HUES48 (cell line): ENCODE results near the gene ZCCHC12.
"Not testable (repeated sequence)": the region's sequence is repeated elsewhere in the genome, so short reads cannot be mapped to it uniquely, and the experiment has no call there.

Experiments
- H3K27ac ChIP-seq: one replicate; pipeline ENCODE4 v1.7.0; 2013; ENCODE audit warnings: low read depth, low read length, inconsistent platforms
- H3K27me3 ChIP-seq: 2 replicates; pipeline ENCODE4 v1.6.1; 2013; ENCODE audit warnings: mild to moderate bottlenecking, low read length; ENCODE audit not compliant: control insufficient read depth, insufficient read depth
- H3K36me3 ChIP-seq: 2 replicates; pipeline ENCODE4 v1.6.1; 2013; ENCODE audit warnings: low read length; ENCODE audit not compliant: control insufficient read depth, insufficient read depth
- H3K4me1 ChIP-seq: 2 replicates; pipeline ENCODE4 v1.6.1; 2013; ENCODE audit warnings: mild to moderate bottlenecking, low read length; ENCODE audit not compliant: control insufficient read depth, insufficient read depth
- H3K4me3 ChIP-seq: 2 replicates; pipeline ENCODE4 v1.5.1; 2013; ENCODE audit warnings: mild to moderate bottlenecking, low read depth, low read length
- H3K9ac ChIP-seq: 2 replicates; pipeline ENCODE4 v1.6.1; 2013; ENCODE audit warnings: mild to moderate bottlenecking, low read depth, low read length, moderate library complexity
- H3K9me3 ChIP-seq: 2 replicates; pipeline ENCODE4 v1.6.1; 2013; ENCODE audit warnings: low read length; ENCODE audit not compliant: control insufficient read depth, insufficient read depth

Gene ZCCHC12

DNA sequence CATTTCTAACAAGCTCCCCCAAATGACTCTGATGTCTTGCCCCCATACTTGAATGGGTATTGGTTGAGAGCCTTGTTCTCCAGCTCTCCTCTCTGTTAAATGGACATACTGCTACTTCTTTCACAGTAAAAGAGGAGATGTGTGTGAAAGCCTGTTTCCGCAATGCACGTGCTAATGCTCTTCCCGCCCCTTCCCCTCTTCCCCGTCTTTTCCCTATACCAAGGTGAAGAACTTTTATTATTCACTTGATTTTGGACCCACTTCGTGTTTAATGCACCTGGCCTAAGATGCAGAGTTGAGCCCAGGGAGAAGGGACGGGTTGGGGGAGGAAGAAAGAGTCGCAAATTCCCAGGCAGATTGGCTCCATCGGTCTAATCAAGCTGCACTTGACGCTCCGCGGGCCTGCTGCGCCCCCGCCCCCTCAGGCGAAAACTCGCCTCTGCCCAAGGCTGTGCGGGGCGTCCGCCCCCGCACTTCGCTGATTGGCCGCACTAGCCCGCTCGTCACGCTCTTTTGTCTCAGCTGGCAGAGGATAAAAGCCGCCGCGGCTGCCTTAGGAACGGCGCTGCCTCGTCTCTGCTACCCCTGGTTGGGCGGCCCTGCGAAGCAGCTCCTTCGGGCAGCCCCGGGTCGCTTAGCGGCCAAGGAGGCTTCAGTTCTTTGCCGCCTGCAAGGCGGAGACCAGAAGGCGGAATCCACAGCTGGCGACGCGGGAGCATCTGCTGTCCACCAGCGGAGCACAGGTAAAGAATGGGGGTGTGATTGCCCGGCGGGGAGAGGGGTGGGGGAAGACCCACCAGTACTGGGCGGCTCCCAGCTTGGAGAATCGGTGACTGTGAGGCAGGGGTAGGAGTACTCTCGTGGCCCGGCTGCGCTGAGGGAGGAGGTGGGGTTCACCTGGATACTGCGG, at the start of gene ZCCHC12:
TSS of gene ZCCHC12 (plus strand) at position 562 of the 910 bp plus-strand sequence. CDS start 1,421 bp downstream, outside the sequence.
- Histone ChIP-seq H3K36me3 (no peaks in the 10 kb centered on the region), H3K9ac (no peak within 1 kb of the TSS), H3K4me3 (peak within 1 kb of the TSS; percentile 52), H3K27ac (no peak within 1 kb of the TSS), H3K4me1 (peaks cover 17% of the 10 kb centered on the region), H3K9me3 (peaks cover 5% of the 10 kb centered on the region; the same call in 1 of the 2 replicates), H3K27me3 (peaks cover 87% of the 10 kb centered on the region)

- no peaks in the 10 kb centered on the region for H3K36me3 ChIP-seq
- H3K4me1 ChIP-seq: no peaks in the 10 kb centered on the region
- H3K27me3 ChIP-seq: no peaks in the 10 kb centered on the region
- no peak overlapping the region for H3K9ac ChIP-seq
- no peaks in the 10 kb centered on the region for H3K9me3 ChIP-seq
- H3K4me3 ChIP-seq: no peak overlapping the region
- H3K27ac ChIP-seq: no peak overlapping the region
Measured at GRCh38 chrX:118779581-118779980, 44.0 kb upstream of the ZCCHC12 start.

DNA sequence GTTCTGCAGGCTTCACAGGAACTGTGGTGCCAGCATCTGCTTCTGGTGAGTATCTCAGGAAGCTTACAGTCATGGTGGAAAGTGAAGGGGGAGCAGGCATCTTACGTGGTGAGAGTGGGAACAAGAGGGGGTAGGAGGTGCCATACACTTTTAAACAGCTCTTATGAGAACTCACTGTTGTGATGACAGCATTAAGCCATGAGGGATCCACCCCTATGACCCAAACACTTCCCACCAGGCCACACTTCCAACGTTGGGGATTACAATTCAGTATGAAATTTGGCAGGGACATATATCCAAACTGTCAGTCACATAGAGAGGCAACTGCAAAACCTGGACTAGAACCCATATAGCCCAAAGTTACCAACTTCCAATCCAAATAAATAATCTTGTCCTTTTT, 43.1 kb upstream of the ZCCHC12 start:
- H3K36me3 ChIP-seq: no peaks in the 10 kb centered on the region
- H3K4me1 ChIP-seq: no peaks in the 10 kb centered on the region
- no peaks in the 10 kb centered on the region for H3K27me3 ChIP-seq
- no peaks in the 10 kb centered on the region for H3K9me3 ChIP-seq
- no peak overlapping the region for H3K9ac ChIP-seq
- no peak overlapping the region for H3K27ac ChIP-seq
- no peak overlapping the region for H3K4me3 ChIP-seq

- H3K4me1 ChIP-seq: no peaks in the 10 kb centered on the region
- H3K27ac ChIP-seq: no peak overlapping the region
- no peak overlapping the region for H3K4me3 ChIP-seq
- H3K36me3 ChIP-seq: no peaks in the 10 kb centered on the region
- no peak overlapping the region for H3K9ac ChIP-seq
- H3K9me3 ChIP-seq: no peaks in the 10 kb centered on the region
- H3K27me3 ChIP-seq: no peaks in the 10 kb centered on the region
Measured at GRCh38 chrX:118780911-118781310, 42.7 kb upstream of the ZCCHC12 start.

DNA sequence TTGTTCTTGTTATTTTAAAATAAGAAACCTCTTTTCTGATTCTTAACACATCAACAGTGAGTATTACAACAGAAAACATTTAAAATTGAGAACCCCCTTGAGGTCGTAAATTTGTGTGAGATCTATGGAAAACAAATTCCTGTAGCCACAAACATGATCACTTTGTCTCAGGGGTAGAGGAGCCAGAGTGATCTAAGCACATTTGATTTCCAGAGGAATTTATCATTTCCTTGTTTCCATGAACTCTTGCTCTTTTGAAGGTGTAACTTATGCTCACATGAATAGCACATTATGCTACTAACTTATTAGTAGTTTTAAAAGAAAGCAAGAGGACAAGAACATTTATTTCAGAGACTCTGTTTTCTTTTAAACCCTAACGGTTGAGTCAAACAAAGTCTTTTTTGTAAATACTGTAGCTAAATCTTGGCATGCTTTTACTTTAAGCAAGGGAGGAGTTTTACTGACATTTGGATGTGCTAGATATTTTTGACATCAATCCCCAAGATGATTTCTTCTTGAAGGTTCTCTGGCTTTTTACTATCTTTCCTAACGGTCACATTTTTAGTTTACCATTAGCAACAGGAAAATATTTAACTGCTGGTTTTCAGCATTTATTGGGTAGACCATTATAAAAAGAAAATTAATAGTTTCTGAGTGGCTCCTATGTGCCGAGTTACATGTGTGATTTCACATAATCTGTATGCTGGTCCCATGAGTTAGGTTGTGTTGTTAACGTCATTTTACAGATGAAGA, 27.9 kb upstream of the ZCCHC12 start:
- Histone ChIP-seq H3K4me3 (no peak overlapping the region), H3K9me3 (no peaks in the 10 kb centered on the region), H3K9ac (no peak overlapping the region), H3K4me1 (peaks cover 17% of the 10 kb centered on the region; the same call in 1 of the 2 replicates), H3K27me3 (no peaks in the 10 kb centered on the region), H3K36me3 (no peaks in the 10 kb centered on the region), H3K27ac (no peak overlapping the region)

DNA sequence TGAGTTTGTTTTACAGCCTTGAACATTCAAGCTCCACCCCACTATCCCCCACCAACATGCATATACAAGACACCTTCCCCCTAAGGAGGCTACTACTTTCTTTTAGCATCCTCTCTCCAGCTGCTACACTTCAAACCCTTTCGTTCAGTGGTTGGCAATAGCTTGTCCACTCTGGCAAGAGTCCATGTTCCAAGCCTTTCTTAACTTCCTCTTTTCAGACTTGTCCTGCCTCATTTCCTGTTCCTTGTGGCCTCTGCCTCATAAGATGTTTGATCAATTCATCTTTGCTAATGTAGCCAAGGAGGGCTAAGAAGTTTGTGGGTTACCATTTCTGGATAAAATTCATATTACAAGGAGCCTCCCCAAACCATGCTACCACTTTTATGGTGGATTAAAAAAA, 20.8 kb upstream of the ZCCHC12 start:
- no peak overlapping the region for H3K4me3 ChIP-seq
- H3K4me1 ChIP-seq: no peaks in the 10 kb centered on the region
- H3K36me3 ChIP-seq: no peaks in the 10 kb centered on the region
- H3K9me3 ChIP-seq: no peaks in the 10 kb centered on the region
- H3K9ac ChIP-seq: no peak overlapping the region
- no peaks in the 10 kb centered on the region for H3K27me3 ChIP-seq
- no peak overlapping the region for H3K27ac ChIP-seq

DNA sequence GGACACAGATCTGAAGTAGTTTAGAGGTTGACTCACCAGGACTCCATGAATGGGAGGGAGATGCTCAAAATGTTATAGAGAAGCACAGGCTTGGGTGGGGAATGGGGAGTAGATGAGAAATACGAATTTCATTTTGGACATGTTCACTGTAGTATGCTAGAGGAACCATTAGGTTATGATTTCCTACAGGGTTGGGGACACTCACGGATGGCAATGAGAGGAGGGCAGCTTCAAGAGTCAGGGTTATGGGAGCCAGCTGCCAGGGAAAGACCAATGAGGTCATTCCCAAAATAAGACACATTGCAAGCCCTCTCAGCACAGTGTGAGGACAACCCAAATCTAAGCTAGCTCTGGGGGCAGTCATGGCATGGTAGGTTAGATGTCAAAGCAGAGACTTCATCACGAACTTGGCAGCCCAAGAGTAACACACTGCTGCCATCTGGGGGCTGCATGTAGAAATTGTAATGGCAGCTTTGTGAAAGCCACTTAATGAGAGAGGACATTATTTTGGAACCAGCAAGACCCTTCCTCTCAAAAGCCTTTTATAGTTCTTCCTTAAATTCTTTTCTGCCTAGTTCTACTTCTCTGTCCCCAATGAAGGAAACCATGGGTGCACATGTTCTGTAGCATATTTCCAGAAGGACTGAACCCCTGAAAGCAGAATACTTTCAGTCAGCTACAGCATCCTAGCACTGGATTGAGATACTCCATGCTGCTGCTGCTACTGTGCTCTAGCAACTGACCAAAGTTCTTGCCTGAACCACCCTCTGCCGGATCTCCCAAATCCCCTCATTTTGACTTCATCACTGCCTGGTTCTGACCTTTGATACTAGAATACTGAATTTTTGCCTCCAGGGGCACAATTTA, 16.2 kb upstream of the ZCCHC12 start:
- Histone ChIP-seq H3K27me3 (no peaks in the 10 kb centered on the region), H3K27ac (no peak overlapping the region), H3K4me1 (no peaks in the 10 kb centered on the region), H3K4me3 (no peak overlapping the region), H3K9ac (no peak overlapping the region), H3K9me3 (no peaks in the 10 kb centered on the region), H3K36me3 (no peaks in the 10 kb centered on the region)

DNA sequence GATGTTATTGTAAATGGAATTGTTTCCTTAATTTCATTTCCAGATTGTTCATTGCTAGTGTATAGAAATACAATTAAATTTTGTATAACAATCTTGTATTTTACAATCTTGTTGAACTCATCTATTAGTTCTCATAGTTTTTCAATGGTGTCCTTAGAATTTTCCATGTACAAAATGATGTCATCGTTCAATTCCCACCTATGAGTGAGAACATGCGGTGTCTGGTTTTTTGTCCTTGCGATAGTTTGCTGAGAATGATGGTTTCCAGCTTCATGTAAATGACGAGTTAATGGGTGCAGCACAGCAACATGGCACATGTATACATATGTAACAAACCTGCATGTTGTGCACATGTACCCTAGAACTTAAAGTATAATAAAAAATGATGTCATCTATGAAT, 6.4 kb upstream of the ZCCHC12 start:
- H3K9ac ChIP-seq: not testable (repeated sequence)

DNA sequence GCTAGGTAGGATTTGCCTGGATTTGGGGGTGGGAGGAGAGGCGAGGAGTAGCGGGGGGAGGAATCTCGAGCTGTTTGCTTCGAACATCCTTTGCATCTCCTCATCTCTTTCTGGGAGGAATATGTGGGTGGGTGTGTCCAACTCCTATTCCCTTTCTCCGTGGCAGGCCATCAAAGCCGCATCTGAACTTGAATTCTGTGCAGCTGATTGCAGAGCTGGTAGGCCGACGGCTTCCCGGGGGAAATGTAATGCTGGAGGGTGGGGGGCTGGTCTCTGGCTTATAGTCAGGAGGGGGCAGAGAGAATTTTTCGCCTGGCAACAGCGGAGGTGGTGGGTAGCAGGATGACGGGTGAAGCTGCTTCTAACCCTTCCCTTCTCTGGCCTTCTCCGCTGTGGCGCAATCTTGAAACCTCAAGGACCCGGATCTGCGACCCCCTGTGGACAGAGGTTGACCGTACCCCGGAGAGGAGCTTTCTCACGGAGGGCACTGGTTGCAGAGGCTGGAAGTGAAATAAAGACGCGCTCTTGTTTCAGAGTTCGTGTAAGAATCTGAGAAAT, 628 bp downstream of the ZCCHC12 start:
- Histone ChIP-seq H3K9me3 (peaks cover 5% of the 10 kb centered on the region; the same call in 1 of the 2 replicates), H3K27ac (no peak overlapping the region), H3K4me1 (peaks cover 17% of the 10 kb centered on the region), H3K27me3 (peaks cover 94% of the 10 kb centered on the region), H3K9ac (no peak overlapping the region), H3K36me3 (no peaks in the 10 kb centered on the region), H3K4me3 (peak overlapping the region; percentile 52)

More for the DNA sequence above, 6.4 kb upstream of the ZCCHC12 start:
- H3K27me3 ChIP-seq: peaks cover 24% of the 10 kb centered on the region
- not testable (repeated sequence) for H3K27ac ChIP-seq, H3K36me3 ChIP-seq, H3K9me3 ChIP-seq, H3K4me1 ChIP-seq, H3K4me3 ChIP-seq

- peaks cover 98% of the 10 kb centered on the region for H3K27me3 ChIP-seq
- H3K4me1 ChIP-seq: peaks cover 17% of the 10 kb centered on the region
- H3K27ac ChIP-seq: no peak overlapping the region
- no peaks in the 10 kb centered on the region for H3K36me3 ChIP-seq
- no peak overlapping the region for H3K4me3 ChIP-seq
- H3K9ac ChIP-seq: no peak overlapping the region
- H3K9me3 ChIP-seq: peaks cover 5% of the 10 kb centered on the region; the same call in 1 of the 2 replicates
Measured at GRCh38 chrX:118825227-118825626, 1.6 kb downstream of the ZCCHC12 start.
